ENCODE measurements around the gene PLD2.
"Not testable (repeated sequence)": the region's sequence is repeated elsewhere in the genome, so short reads cannot be mapped to it uniquely, and the experiment has no call there.

Gene PLD2

GRCh38 chr17:4852567-4853207, 45.7 kb downstream of the PLD2 start:
- CTCF ChIA-PET = interaction anchor here (1.5 kb wide), 1 partner anchor 8 kb away, joined by 3 read pairs; no protein-coding TSS in a partner anchor
- POLR2A ChIA-PET = interaction anchor here (0.6 kb wide), 1 partner anchor 14 kb away, joined by 5 read pairs; no protein-coding TSS in a partner anchor
- no peak for DNase-seq (ENCODE audit: extremely low spot score)
- TF ChIP-seq CTCF (IDR thresholded peaks at IDR 0.05; ENCODE audit: control extremely low read depth, extremely low read depth, low read depth, missing control alignments) = no peak

- POLR2A ChIA-PET = no interaction called here
- TF ChIP-seq CTCF (IDR thresholded peaks at IDR 0.05; ENCODE audit: control extremely low read depth, extremely low read depth, low read depth, missing control alignments) = no peak
- CTCF ChIA-PET = interaction anchor here (1.4 kb wide), 1 partner anchor 46 kb away, joined by 3 read pairs; the partner anchor contains the start of gene C17orf107
- DNase-seq (ENCODE audit: extremely low spot score) = no peak
Observed at GRCh38 chr17:4853208-4853671, 46.3 kb downstream of the PLD2 start.

- DNase-seq (ENCODE audit: extremely low spot score) = no peak
- POLR2A ChIA-PET = no interaction called here
- no peak for TF ChIP-seq CTCF (IDR thresholded peaks at IDR 0.05; ENCODE audit: control extremely low read depth, extremely low read depth, low read depth, missing control alignments)
- CTCF ChIA-PET = interaction anchor here (1.4 kb wide), 1 partner anchor 45 kb away, joined by 3 read pairs; the partner anchor contains the start of gene C17orf107
Observed at GRCh38 chr17:4854111-4854681, 47.2 kb downstream of the PLD2 start.

- no peak for TF ChIP-seq CTCF (IDR thresholded peaks at IDR 0.05; ENCODE audit: control extremely low read depth, extremely low read depth, low read depth, missing control alignments)
- POLR2A ChIA-PET = no interaction called here
- DNase-seq (ENCODE audit: extremely low spot score) = no peak
- CTCF ChIA-PET = interaction anchor here (2.0 kb wide), 1 partner anchor 11 kb away, joined by 5 read pairs; no protein-coding TSS in a partner anchor
Observed at GRCh38 chr17:4856271-4856936, 49.5 kb downstream of the PLD2 start.

GRCh38 chr17:4856937-4857314, 50.0 kb downstream of the PLD2 start:
- POLR2A ChIA-PET = no interaction called here
- no peak for DNase-seq (ENCODE audit: extremely low spot score)
- TF ChIP-seq CTCF (IDR thresholded peaks at IDR 0.05; ENCODE audit: control extremely low read depth, extremely low read depth, low read depth, missing control alignments) = no peak
- CTCF ChIA-PET = interaction anchor here (1.0 to 2.0 kb wide), 3 partner anchors 11 to 147 kb away, joined by 4 to 5 read pairs (median 5); partner anchors contain the start of gene ARRB2

GRCh38 chr17:4857347-4857746, 50.4 kb downstream of the PLD2 start:
- ChIA-PET POLR2A (interaction anchor here (1.0 kb wide), 1 partner anchor 10 kb away, joined by 5 read pairs; no protein-coding TSS in a partner anchor), CTCF (interaction anchor here (1.0 to 2.0 kb wide), 5 partner anchors 10 to 681 kb away, joined by 3 to 5 read pairs (median 4); partner anchors contain the start of gene ARRB2)
- not testable (repeated sequence) for DNase-seq (ENCODE audit: extremely low spot score)

Measured in GM10248 (cell line).